HG03139 (cell line): Measurements from ENCODE around the gene CYB561A3.
"Not testable (repeated sequence)": the region's sequence is repeated elsewhere in the genome, so short reads cannot be mapped to it uniquely, and the experiment has no call there.

Experiments used
- ATAC-seq: cut with Tn5 transposase; IDR thresholded peaks from one replicate; pipeline ENCODE4 v1.9.1; 2021; ENCODE audit not compliant: unreplicated experiment

Gene CYB561A3

GRCh38 chr11:61361741-61362541, at the start of gene CYB561A3, which contains the start of gene TMEM138:
Gene CYB561A3, minus strand, starts transcription at chr11:61361882. Its CDS starts 5,169 bp downstream, at chr11:61356713.
Gene TMEM138, plus strand, starts transcription at chr11:61362374. Its CDS starts 2,017 bp downstream, at chr11:61364391.
- ATAC-seq, result peak; percentile 76

GRCh38 chr11:61406991-61407728, 45.5 kb upstream of the CYB561A3 start:
- no peak for ATAC-seq

- ATAC-seq, result no peak
These were observed 44.4 kb upstream of the CYB561A3 start for GRCh38 chr11:61406067-61406466.

GRCh38 chr11:61404641-61405040, 43.0 kb upstream of the CYB561A3 start:
- ATAC-seq, result no peak

GRCh38 chr11:61404103-61404502, 42.4 kb upstream of the CYB561A3 start:
- ATAC-seq, result no peak

GRCh38 chr11:61403658-61404057, 42.0 kb upstream of the CYB561A3 start:
- ATAC-seq, result no peak

- no peak for ATAC-seq
These were observed 39.9 kb upstream of the CYB561A3 start for GRCh38 chr11:61401573-61401972.

- ATAC-seq, result no peak
These were observed 39.5 kb upstream of the CYB561A3 start for GRCh38 chr11:61401173-61401572.

- no peak for ATAC-seq
These were observed 31.4 kb upstream of the CYB561A3 start for GRCh38 chr11:61392981-61393595.

- no peak for ATAC-seq
These were observed 28.5 kb upstream of the CYB561A3 start for GRCh38 chr11:61390161-61390560.

GRCh38 chr11:61384271-61385242, 22.9 kb upstream of the CYB561A3 start:
- no peak for ATAC-seq

GRCh38 chr11:61383859-61384258, 22.2 kb upstream of the CYB561A3 start:
- not testable (repeated sequence) for ATAC-seq

- ATAC-seq, result no peak
These were observed 19.2 kb upstream of the CYB561A3 start for GRCh38 chr11:61380884-61381283.

- no peak for ATAC-seq
These were observed 17.1 kb upstream of the CYB561A3 start for GRCh38 chr11:61378713-61379313.

GRCh38 chr11:61377461-61378160, 15.9 kb upstream of the CYB561A3 start:
- no peak for ATAC-seq

- ATAC-seq, result no peak
These were observed 14.1 kb upstream of the CYB561A3 start for GRCh38 chr11:61375761-61376108.

- no peak for ATAC-seq
These were observed 11.2 kb upstream of the CYB561A3 start for GRCh38 chr11:61372659-61373420.

GRCh38 chr11:61370349-61371005, 8.8 kb upstream of the CYB561A3 start:
- ATAC-seq, result no peak
